GM18498 (cell line): ENCODE results near the gene SCGB3A1.

Experiments
- ATAC-seq: cut with Tn5 transposase; IDR thresholded peaks from one replicate; pipeline ENCODE4 v1.9.1; 2021; ENCODE audit warnings: mild to moderate bottlenecking, moderate library complexity; ENCODE audit not compliant: unreplicated experiment

SCGB3A1 gene

DNA sequence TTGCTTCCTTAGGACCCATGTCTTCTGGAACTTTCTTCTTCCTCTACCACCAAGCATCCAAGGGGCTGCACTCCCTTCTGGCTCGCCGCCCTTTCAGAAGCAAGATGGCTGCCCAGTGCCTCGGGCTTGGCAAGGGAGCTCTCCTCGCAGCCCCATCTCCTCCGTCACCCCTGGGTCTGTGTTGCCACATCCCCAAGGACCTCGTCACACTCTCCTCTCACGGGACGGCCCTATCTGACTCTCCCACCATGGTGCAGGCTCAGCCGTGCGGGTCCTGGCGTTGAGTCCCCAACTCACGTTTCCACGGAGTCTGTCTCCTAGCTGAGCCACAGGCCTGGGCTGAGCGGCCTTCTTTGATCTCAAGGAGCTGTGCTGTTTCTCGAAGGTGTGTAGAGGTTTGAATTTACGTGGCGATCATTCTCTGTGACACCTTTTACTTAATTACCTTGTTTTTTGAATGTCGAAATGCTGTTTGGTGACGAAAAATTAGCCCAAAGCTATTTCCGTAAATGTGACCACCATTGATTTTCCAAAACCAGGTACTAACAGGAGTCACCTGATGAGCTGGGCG lies 15.0 kb upstream of the SCGB3A1 start:
- ATAC-seq: no peak

DNA sequence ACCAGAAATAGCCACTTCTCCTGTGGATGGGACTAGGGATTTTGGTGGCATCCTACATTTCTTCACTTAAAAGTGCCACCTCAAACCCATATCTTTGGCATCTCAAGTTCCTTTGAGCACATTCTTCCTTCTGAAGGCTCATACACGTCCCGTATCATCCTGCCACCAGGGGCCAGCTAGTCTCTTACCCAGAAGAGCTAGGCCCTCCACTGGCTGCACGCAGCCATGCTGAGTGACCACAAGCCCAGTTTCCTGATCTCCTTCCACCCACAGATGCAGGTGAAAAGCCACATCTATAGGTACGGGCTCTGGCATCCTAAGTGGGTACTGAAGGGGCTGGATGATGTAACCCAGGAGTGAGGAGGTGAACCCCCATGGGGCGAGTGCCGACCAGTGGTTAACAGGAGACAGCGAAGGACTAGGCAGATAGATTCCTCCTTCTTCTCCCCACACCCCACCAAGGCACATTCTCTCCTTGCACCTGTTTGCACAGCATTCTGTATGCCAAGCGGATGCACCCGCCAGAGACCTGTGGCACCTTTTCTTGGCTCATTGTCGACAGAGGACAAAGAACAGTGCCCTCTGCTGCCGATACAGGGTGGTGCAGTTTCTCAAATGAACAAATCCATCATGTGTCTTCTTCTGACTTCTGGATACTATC lies 14.4 kb upstream of the SCGB3A1 start:
- ATAC-seq: no peak

DNA sequence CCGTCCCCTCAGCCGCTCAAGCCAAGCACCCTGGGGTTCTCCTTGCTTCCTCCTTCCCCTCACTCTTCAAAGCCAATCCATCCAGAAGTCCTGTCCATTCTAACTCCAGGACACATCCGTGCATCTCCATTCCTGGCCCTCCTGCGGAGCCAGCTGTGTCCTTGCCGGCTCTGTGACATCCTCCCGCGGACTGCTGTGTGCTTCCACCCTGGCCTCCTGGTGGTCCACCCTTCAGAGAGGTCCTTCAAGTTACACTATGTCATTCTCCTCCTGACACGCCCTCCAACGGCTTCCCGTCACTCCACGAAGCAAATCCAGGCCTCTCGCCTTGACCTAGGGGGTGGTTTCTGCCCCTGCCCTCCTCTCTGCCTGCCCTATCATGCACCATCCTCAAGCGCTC lies 13.0 kb upstream of the SCGB3A1 start:
- no peak for ATAC-seq

GRCh38 chr5:180603076-180603594 lies 11.8 kb upstream of the SCGB3A1 start:
- no peak for ATAC-seq

GRCh38 chr5:180602481-180603075 lies 11.3 kb upstream of the SCGB3A1 start:
- no peak for ATAC-seq

GRCh38 chr5:180601591-180602480 lies 10.5 kb upstream of the SCGB3A1 start:
- ATAC-seq: no peak

DNA sequence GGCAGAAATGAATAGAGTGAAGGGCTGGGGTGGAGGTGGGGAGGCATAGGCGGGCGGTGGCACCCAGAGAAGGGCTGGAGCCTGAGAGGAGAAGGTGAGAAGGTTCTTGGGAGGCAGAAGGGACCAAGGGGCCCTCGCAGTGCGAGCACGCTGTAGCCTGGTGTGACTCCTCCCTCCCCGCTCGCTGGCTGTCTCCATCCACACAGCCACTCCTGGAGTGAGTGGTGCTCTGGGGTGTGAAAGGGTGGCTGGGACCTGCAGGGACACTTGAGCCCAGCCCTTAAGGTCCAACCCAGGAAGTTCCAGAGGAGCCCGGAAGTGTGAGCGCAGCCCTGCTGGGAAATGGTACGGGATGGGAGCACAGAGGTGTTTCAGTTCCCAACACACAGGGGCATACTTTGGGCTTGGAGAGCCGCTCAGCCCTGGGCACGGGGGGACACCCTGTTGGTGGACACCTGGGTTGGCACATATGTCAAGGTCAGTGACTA lies 9.3 kb upstream of the SCGB3A1 start:
- ATAC-seq: no peak

DNA sequence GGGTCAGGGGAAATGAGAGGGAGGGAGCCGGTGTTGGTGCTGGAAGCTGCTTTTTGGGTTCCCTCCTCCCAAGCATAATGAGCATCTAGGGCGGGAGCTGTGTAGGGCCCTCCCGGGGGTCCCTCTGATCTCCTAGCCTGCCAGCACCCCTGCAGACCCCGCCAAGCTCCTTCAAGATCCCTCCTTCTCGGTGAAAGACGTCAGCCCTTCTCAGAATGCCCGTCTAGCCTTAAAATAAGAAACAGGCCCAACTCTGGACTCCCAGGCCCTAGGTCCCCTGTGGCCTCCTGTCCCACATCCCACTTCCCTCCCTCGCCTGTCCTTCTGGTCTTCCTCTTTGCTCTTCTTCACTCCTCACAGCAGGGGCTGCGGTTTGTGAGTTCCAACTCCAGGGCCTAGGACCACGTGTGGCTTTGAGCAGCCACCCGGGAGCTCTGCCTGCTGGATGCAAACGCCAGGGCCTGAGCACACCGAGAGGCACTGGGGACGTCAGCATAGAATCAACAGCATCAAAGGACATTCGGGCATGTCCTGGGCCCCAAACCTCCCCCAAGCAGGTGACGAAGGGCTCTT lies 8.8 kb upstream of the SCGB3A1 start:
- no peak for ATAC-seq

DNA sequence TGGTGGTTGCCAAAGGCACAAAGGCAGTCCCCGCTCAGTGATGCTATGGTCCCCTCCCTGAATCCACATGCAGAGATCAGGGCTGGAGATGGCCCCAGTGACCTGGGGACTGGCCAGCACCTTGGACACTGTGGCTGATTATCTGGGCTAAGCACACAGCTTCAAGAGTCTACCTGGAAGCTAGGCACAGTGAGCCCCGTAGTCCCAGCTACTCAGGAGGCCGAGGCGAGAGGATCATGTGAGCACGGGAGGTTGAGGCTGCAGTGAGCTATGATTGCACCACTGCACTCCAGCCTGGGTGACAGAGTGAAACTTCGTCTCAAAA lies 8.3 kb upstream of the SCGB3A1 start:
- no peak for ATAC-seq

- ATAC-seq: no peak
Observed at GRCh38 chr5:180598797-180599589, 7.7 kb upstream of the SCGB3A1 start.

- ATAC-seq: no peak
Observed at GRCh38 chr5:180598316-180598701, 7.0 kb upstream of the SCGB3A1 start.

- ATAC-seq: no peak
Observed at GRCh38 chr5:180596668-180597231, 5.5 kb upstream of the SCGB3A1 start.

DNA sequence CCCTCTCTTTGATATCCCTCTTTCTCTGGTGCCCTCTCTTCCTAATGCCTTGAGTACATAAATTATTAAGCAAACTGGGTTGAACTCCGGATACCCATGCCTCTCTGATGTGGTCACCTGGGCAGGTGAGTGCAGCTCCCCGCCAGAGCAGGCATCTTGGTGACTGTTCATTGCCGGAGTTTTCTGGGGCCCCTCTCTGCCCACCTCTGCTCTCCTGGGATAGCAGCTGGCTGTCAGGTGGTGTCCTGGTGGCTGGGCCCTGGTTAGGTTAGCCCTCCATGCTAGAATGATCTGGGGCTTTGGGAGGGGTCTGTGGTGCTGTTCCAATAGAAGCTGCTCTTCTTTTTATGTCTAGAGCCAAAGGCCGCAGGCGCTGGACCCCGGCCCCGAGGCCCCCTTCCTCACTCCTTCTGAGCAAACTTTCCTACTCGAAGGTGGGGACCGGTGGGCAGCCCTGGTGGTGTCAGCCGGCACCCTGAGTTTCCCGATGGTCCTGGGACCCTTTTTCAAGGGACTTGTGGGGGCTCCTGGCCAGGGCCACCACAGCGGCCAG lies 4.9 kb upstream of the SCGB3A1 start:
- no peak for ATAC-seq

DNA sequence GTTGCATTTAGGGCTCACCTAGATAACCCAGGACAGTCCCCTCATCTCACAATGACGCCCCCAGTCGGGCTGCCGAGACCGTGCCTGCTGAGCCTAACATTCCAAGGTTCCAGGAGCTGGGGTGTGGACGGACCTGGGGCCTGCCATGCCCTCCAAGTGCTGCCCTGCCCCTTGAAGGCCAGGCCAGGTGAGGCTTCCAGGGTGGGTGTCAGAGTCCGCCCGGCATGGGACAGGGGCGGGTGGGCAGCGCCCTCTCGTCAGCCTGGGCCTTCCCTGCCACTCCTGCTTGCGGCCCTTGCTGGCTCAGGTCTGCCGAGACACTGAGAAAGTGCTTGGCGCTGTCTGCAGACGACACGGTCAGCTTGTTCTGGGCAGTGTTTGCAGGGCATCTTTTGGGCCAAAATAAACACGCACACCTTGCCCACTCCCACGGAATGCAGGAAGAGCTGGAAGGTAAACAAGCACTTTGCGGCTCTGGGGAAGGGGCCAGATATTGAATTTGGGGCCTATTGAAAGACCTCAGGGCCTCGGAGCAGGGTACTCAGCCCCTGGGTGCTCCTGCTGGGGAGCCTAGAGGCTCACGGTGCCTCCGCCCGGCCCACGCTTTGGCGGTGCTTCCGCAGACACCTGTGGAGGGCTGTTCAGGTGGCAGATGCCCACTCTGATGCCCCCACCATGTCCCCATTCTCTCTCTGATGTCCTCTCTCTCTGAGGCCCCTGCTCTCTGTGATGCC lies 4.2 kb upstream of the SCGB3A1 start:
- no peak for ATAC-seq

GRCh38 chr5:180595046-180595379 lies 3.7 kb upstream of the SCGB3A1 start:
- no peak for ATAC-seq

DNA sequence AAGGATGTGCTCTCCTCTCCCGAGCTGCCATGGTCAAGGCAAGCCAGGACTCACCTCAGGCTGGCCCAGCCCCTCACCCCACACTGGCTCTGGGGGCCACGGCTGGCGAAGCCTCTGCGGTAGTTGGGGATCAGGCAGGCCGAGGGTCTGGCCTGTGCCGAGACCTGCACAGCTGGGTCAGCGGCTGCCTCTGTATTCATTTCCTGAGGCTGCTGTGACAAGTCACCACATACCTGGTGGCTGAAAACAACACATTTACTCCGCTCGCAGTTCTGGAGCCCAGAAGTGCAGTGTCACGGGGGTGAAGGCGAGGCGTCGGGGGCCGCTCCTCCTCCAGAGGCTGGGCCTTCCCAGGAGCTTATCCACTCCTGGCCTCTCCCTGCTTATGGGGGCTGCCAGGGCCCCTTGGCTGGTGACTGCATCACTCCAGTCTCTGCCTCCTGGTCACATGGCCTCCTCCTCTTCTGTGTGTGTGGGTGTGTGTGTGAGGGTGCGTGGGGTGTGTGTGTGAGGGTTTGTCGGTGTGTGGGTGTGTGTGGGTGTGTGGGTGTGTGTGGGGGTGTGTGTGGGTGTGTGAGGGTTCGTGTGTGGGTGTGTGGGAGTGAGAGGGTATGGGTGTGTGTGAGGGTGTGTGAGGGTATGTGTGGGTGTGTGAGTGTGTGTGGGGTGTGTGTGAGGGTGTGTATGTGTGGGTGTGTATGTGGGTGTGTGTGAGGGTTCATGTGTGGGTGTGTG lies 3.2 kb upstream of the SCGB3A1 start:
- no peak for ATAC-seq

DNA sequence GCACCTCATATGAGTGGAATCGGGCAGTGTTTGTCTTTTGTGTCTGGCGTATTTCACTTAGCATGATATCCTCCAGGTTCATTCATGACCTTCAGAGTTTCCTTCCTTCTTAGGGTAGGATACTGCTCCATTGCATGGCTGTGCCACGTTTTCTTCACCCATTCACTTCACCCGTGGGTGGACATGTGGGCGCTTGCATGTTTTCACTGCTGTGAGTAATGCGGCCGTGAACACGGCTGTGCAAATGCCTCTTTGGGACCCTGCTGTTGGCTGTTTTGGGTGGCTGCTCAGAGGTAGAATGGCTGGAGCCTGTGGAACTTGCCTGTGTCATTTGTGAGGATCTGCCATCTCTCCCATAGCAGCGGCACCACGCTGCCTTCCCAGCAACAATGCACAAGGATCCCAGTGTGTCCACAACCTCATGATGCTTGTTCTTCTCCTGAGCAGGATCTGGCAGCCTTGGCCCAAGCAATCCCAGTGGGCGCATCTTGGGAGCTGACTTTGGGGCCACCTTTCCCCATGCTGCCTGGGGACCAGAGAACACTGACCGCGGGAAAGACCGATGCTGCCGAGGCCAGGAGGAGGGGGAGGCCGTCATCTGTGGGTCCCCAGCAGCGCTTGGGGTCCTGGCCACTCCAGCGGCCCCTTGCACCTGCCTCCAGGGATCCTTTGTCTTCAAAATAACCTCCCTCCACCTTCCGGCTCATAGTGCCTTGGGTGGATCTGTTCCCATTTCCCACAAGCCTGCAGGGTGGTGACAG lies 2.3 kb upstream of the SCGB3A1 start:
- ATAC-seq: no peak

- no peak for ATAC-seq
Observed at GRCh38 chr5:180592176-180592575, 877 bp upstream of the SCGB3A1 start.
